ENCODE data around the gene FOSL2.
A peak's percentile ranks its signal among the peaks of the same experiment; 100 is the strongest.

FOSL2 gene

DNA sequence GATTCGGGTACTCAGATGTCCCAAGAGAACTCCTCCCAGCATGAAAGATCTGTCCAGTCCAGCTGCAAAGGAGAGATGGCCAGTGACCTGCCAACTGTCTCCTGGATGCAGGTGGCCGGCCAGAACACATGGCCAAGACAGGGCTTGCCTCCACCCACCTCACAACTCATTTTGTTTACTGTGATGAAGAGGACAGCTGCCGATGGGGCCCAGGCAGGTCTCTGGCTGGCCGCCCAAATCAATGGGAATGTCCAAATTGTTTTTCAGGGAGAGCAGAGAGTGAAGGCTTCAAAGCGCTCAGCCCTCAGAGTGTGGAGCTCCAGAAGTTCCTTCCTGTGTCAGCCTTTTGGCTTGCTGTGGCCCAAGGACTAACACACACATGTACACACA lies 41.9 kb downstream of the FOSL2 start:
- DNase-seq, result no peak

DNA sequence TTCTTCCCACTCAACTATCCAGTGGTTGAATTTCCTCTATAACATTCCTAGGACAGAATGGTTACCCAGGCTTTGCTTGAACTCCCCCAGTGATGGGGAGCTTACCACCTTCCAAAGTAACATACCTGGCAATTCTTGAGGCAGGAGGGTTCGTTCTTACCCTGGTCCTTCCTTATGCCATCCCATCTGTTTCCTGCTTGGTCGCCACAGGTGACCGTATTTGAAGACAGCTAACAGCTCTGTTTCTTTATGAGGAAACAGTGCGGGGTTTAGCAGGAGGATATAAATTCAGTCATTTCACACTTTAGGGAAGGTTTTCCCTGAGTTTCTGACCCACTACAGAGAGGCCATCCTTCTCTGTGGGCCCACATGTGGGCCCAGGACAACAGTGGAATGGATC lies 42.6 kb downstream of the FOSL2 start:
- DNase-seq, result no peak

DNA sequence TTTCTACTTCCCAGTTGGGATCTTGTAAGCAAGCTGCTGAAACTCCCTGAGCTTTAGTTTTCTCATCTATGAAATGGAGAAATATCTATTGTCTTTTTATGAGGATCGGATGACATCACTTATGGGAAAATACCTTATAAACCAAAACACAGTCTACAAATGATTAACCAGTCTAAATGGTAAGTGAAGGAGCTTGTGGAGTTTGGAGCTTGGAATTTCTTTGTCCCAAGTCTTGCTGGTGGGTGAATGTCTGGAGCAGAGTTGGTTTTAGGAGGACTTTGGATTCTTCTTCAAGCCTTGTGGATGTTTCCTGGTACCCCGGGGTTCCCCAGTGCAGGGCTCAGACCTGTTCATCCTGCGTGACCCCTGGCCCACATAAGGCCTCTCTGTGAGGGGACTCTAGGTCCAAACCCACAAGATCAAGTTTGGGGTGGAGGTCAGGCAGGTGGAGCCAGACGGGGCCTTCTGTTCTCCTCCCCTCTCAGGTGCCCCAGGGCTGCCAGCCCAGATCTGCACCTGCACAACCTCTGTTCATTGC lies 43.2 kb downstream of the FOSL2 start:
- no peak for DNase-seq

DNA sequence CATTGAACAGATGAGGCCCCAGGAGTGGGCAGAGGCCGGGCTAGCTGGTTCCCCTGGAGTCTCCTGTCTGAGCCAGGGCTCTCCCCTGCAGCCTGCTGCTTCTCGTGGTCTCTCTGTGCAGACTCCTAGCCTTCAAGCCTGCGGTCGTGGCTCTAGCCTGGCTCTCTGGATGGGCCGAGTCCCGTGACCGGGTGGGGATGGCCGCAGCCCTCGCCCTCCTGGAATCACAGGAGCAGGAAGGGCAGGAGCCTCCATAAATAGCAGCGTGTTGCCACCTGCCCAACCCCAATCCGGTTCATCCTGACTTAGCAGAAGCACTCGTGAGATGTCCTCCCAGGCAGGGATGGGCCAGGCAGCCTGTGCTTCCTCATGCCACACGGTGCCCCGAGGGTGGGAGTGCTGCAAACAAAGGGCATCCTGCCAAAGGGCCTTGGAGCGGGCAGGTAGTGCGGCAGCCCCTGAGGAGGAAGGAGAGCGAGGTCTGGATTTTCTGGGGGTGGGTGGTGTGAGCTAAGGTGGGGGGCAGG lies 43.9 kb downstream of the FOSL2 start:
- DNase-seq, result no peak

DNA sequence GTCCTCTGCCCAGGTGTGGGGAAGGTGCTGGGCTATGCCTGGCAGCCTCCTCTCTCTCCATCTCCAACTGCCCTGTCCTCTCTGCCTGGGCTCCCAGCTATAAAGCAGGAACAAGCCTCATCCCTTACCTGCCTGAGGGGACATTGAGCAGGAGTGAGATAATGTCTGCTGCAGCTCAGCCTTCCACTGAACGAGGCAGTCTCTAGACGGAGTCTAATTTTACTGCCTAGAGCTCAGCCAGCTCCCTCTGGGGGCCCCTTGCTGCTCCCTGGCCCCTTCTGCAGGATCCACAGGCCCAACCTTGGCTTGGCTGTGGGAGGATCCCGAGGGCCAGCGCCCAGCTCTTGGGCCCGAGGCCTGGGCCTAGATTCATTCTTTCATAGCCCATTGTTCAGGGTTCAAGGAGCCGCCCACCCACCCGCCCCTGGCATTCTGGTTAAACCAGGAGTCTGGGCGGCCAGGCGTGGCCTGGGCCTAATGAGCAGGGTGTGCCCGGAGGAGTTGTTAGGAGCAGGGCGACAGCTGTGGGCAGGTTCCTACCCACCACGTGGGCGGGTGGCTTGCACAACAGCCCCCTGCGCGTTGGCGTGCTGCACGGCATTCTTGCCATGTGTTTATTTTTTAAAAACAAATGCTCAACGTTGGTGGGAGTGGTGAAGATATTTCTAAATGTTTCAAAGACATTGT lies 44.6 kb downstream of the FOSL2 start:
- no peak for DNase-seq

DNA sequence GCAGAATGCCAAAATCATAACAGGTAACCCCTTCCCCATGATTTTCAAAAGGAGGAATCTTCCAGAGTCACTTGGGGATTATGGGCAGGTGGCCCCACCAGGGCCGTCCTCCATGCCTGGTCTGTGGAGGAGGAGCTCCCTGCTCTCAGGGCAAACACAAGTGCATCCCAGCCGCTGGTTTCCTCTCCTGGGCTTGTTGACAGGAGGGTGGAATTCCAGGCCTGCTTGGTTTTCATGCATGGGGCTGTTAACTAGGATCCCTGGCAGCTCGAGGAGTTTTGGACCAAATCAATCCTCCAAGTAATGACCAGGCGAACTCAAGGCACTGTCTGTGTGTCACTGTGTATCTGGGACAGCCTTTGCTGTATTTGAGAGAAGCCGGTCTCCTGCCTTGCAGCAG lies 45.3 kb downstream of the FOSL2 start:
- no peak for DNase-seq

DNA sequence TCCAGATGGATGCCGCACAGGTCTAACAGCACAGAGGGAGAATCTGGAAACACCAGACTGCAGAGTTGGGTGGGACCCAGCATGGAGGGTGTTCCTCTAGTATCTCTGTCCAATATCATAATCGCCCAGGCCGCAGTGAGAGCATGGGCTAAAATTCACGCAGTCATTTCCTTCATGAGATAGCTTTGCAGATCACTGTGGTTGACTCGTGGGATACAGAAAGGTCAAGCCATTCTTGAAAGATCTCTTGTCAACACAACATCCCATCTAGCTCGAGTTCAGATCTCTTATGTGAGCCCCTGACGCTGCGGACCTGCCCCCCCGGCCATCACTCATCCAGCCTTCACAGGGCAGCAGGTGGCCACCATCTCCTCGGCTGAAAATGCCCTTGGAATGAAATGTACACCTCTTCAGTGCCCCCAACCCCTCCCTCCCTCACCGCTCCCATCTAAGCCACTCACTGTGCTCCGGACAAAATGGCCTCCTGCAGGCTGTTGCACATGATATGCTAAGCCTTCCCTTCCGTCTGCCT lies 45.9 kb downstream of the FOSL2 start:
- DNase-seq, result no peak

DNA sequence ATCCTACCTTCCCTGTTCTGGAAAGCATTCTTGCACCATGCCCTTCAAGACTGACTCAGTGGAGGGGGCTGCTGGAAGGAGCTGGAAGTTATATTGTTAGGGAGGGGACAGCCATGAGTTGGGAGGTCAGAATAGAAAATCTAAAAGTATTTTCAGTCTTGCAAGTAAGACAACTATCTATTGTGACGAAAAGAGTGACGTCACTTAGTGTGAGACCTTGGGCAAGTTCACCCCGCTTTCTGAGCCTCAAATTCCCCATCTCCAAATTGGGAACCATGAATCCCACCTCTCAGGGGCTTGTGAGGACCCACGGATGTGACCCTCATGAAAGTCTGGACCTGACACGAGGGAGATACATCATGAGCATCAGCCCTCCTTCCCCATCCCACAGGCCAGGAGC lies 46.5 kb downstream of the FOSL2 start:
- DNase-seq, result no peak

DNA sequence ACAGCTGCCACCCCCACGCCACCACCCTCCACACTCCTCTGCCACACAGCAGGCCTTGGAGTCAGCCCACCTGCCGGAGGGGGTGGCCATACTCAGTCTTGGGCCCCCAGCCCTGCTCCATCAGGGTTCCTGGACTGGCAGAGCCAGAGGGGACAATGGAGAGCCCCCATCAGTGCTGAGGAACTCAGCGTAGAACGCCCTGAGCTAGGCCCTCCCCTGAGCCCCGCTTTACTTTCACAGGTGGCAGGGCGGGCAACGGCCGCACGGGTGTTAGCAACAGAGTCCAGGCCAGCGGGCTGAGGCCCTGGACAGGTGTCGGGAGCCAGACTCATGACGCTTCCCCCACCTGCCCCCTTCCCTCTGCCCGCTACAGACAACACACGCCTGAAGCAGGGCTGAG lies 47.1 kb downstream of the FOSL2 start:
- DNase-seq, result no peak

DNA sequence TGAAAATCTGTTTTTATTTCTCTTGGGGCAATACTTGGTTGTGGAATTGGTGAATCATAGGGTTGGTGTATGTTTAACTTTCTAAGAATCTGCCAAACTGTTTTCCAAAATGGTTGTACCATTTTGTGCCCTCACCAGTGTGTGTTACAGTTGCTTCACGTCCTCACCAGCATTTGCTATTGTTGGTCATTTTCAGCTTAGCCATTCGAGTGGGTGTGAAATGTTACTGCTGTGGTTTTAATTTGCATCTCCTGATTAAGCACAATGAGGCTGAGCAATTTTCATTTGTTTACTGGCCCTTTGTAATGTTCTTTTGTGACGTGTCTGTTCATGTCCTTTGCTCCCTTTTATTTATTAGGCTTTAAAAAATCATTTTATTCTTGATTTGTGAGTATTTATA lies 49.7 kb downstream of the FOSL2 start:
- DNase-seq, result no peak

DNA sequence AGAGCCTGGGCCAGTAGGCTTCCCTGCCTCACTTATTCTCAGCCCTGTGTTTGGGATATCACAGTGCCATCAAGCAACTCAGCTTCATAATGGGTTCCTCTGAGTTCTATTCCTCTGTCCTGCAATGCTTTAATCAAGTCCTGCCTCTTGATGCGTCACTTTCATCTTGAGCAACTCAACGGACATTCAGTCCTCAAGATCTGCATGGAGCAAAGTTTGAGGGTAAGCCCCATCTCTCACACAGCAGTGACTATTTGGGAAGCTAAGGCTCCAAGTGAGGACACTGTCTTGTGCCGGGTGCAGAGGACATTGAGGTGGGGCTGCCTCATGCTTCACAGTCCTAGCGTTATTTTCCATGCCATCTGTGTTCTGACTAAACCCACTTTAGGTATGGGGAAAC lies 52.3 kb downstream of the FOSL2 start:
- DNase-seq, result no peak

DNA sequence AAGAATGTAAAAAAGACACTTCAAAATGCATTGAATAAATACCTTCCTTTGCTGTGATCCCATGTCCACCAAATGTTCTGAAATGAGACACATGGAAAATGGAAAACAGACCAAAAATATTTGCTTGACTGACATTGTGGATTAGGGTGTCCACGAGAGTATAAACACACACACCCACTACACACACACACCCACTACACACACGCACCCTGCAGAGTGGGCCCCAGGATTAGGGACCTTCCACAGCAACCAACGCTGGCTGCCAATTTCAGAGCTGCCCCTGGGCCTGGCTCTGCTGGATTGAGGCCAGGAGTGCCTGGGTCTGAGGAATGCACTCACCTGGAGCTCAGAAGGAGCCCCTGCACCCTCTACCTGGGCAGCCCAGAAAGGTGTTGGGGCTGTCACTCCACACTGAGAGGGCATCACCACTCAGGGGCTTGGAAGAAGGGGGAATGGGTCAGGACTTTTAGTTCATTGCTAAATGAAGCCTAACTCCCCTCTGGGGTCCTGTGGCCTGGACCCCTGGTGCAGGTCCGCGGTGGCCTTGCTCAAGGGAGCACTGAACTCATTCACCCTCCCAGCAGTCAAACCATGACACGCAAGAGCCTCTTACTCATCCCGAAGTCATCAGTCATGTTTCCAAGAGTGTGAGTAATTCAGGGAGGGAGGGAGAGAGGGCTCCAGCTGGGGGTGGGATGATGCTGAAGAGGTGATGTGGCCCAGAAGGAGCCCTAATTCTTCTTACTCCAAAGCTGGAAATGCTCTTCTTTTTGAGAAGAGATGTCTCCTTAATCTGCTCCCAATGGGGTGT lies 53.0 kb downstream of the FOSL2 start:
- peak; percentile 81 for DNase-seq

DNA sequence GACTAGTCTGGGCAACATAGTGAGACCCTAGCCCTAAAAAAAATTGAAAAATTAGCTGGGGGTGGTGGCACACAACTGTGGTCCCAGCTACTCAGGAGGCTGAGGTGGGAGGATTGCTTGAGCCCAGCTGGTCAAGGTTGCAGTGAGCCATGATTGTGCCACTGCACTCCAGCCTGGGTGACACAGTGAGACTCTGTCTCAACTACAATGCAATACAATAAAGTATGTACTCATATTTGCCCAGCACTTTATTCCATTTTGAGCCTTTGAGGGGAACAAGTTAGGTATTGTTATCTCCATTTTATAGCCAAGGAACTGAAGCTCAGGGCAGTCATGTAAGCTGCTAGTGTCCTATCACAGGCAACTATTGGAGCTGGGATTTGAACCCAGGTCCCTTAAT lies 53.9 kb downstream of the FOSL2 start:
- no peak for DNase-seq

DNA sequence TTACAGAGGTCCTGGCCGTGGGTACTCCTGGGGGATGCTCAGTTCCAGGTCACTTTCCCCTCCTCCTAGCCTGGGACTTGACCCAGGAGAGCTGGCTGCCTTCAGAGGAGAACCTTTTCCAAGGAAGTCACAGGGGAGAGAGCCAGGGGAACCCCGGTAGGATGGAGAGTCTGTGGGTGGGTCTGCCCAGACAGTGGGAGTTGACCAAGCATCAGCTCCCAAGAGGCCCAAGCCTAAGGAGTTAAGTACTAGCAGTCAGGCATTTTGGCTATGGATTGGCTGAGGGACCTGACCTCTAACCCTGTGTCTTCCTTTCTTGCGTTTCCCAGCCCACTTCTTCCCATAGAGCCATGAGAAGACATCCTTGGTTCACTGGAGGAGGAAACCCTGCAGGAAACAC lies 54.4 kb downstream of the FOSL2 start:
- DNase-seq, result no peak

DNA sequence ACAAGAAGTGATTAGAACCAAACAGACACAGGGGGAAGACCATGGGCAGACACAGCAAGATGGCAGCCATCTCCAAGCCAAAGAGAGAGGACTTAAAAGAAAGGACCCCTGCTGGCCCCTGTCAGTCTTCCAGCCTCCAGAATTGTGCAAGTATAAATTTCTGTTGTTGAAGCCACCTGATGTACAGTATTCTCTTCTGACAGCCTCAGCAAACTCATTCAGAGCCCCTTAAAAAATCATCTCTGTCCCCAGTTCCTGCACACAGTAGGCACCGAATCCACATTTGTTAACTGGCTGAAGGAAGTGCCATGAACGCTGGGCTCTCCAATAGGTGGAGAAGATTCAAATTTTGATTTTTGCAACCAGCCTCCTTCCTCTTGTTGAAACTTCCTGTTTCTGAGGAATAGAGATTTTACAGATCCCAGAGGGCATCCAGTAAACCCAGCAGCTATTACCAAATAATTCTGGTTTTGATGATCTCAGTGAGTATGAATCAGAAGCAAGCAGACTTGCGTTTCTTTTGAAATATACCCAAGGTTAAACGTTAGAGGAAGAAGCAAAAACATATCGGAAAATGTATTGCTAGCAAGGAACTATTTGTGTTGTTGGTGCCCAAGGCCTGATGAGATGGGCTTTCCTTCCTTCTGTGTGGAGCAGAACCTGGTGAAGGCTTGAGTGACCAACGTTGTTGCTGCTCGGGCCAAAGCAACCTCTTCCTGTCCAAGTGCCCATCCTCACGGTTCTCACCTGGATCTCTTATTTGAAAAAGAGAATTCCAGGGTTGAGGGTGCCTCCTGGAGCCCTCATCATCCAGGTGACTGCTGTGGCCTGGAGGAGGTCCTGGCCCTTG lies 55.5 kb downstream of the FOSL2 start:
- peak; percentile 34 for DNase-seq

DNA sequence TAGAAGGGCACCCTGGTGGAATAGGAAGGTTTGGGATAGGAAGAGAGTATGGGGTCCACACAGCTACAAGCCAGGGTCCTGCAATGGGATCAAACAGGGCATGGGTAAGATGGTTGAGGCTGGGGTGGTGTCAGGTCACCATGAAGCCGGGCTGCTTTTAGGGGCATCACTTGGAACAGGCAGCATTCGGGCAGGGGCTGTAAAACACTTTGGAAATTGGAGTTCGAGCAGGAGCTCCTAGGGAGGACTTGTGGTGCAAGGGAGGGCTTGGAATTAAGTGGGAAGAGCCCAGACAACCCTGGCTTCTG lies 56.1 kb downstream of the FOSL2 start:
- DNase-seq, result no peak

DNA sequence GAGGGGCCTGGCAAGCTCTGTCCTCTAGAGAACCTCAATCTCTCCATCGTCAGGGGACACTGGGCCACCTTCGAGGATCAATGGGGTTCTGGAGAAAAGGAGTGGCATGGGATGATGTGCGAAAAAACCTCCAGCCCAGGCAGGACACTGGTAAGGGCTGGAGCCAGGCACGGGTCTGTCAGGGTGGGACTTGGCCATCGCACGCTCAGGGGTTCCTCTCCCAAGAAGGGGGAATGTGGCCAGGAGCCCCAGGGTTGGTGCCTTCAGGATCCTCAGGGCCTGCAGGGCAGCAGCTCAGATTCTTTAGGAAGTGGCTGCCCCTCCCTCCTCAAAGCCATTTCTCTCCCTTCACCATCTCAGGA lies 56.4 kb downstream of the FOSL2 start:
- no peak for DNase-seq

DNA sequence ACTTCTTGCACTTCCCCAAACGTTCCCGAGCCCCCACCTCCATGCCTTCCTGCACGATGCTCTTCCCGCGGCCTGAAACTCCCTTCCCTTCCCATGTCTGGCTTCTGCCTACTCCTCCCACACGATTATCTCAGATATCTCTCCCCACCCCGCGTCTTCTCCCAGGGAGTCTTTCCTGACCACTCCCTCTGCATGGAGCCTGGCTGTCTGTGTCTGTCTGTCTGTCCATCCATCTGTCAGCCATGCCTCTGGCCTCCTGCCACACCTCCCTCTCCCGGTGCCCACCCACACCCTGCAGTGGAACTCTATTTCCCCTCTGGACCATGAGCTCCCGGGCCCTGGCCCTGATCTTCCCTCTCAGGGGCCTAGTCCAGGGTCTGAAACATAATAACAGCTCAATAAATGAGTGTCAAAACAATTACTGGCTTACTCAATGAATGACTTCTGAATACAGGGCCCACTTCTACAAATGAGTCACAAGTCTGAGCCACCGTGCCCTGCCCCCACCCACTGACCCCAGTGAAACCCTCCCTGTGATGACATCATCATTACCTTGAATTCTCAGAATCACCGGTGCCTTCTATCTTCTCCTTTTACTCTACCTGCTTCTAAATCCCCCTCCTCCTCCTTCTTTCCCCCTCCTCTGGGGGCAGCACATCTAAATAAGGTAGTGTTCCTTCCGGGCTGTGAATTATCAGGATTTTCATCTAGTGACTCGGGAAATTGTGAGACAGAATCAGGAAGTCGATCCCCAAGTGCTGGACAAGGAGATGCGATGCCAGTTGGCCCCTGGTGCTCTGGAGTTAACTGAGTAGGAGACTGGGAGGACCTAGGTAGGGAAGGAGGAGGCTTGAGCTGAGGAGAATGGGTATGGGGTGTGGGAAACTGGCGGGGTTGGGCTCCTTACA lies 57.1 kb downstream of the FOSL2 start:
- peak; percentile 94 for DNase-seq

DNA sequence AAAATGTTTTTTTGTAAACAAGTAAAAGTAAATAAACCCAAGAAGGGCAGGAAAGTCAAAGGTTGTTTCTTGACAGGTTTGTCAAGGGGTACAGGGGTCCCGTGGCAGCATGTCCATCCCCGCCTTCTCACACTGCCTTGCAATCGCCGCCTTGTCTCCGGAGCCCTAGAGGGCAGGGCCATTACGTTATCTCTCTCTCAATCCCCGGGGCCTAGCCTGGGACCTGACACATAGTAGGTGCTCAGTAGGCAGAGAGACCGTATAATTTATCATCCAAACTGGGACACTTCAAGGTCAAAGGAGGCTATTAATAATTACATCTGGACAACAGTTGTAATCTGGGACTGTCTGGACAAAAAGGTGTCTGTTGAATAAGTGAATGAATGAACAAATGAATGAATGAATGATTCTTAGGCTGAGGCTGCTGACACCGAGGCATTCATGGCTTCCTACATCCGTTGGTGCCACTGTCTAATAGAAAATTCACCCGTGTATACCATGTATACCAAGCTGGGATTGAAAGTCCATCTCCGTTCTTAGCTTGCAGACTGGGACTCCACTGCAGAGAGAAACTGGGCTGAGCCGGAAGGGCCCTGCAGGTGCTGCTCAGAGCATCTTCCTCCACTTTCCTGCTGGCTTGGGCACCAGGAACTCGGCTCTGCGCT lies 58.4 kb downstream of the FOSL2 start:
- DNase-seq, result no peak

DNA sequence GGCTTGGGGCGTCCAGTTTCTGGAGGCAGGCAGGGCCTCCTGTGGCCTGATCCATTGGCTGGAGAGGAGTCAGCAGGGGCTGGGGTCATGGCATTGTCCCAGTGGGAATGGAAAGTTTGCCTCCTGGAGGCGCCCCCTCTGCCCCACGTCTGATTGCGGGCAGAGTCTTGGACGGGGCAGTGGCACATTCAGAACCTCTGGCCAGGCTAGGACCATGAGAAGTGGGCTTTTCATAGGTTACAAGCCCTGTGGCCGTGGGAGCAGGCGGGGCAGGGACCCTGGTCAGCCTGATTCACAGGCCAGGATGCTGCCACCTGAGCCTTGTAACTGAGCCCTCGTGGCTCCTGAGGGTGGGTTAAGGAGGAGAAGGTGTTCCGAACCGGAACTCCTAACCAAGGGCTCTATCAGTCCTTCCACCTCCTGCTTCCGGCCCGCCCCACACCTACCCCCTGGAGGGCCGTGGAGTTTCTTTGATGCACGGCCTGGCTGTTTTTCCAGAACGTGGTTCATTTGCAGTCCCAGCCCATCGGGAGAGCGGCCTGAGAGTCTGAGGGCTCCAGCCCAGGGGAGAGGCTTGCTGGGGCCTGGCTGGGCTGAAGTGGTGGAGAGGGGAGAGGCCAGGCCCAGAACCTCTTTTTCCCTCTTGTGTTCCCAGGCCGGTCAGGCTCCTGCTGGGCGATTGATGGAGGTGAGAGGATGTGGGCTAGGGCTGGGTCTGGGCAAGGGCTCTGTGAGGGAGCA lies 59.3 kb downstream of the FOSL2 start:
- DNase-seq, result no peak
